T-helper 1 cell treated with Interleukin-12 subunit alpha and Interleukin-12 subunit beta and Interleukin-4 antibody, amounts not matched to agents 30 μg/mL and 1 μg/mL, for 36 hours (primary cell): ENCODE measurements around the gene LHFPL5.

Source experiments
- H3K27ac Mint-ChIP-seq: one replicate; pipeline ENCODE4 v1.8.0; 2021; ENCODE audit warnings: mild to moderate bottlenecking, mixed read lengths
- H3K27me3 Mint-ChIP-seq: one replicate; pipeline ENCODE4 v1.8.0; 2021; ENCODE audit warnings: low read depth, mixed read lengths
- H3K36me3 Mint-ChIP-seq: one replicate; pipeline ENCODE4 v1.8.0; 2021; ENCODE audit warnings: low read depth, mixed read lengths
- H3K4me1 Mint-ChIP-seq: one replicate; pipeline ENCODE4 v1.8.0; 2021; ENCODE audit warnings: low read depth, mixed read lengths
- H3K4me3 Mint-ChIP-seq: one replicate; pipeline ENCODE4 v1.8.0; 2021; ENCODE audit warnings: mild to moderate bottlenecking, moderate library complexity, mixed read lengths
- H3K9me3 Mint-ChIP-seq: one replicate; pipeline ENCODE4 v1.8.0; 2021; ENCODE audit warnings: mixed read lengths

LHFPL5 gene

GRCh38 chr6:35809809-35810208 lies 4.7 kb downstream of the LHFPL5 start:
- peaks cover under 1% of the 10 kb centered on the region for H3K4me1 Mint-ChIP-seq
- no peaks in the 10 kb centered on the region for H3K9me3 Mint-ChIP-seq
- H3K4me3 Mint-ChIP-seq: no peak overlapping the region
- no peak overlapping the region for H3K27ac Mint-ChIP-seq
- no peaks in the 10 kb centered on the region for H3K36me3 Mint-ChIP-seq
- peaks cover 4% of the 10 kb centered on the region for H3K27me3 Mint-ChIP-seq

- Mint-ChIP-seq H3K4me1 (no peaks in the 10 kb centered on the region), H3K9me3 (peaks cover 8% of the 10 kb centered on the region), H3K27me3 (peaks cover 4% of the 10 kb centered on the region), H3K36me3 (no peaks in the 10 kb centered on the region), H3K27ac (no peak overlapping the region), H3K4me3 (no peak overlapping the region)
Measured at GRCh38 chr6:35810971-35811698, 6.0 kb downstream of the LHFPL5 start.

- Mint-ChIP-seq H3K9me3 (peaks cover 8% of the 10 kb centered on the region), H3K27ac (no peak overlapping the region), H3K4me3 (no peak overlapping the region), H3K27me3 (peaks cover 4% of the 10 kb centered on the region), H3K4me1 (no peaks in the 10 kb centered on the region), H3K36me3 (no peaks in the 10 kb centered on the region)
Measured at GRCh38 chr6:35811699-35811995, 6.5 kb downstream of the LHFPL5 start.

- Mint-ChIP-seq H3K4me1 (no peaks in the 10 kb centered on the region), H3K4me3 (no peak overlapping the region), H3K27ac (no peak overlapping the region), H3K36me3 (no peaks in the 10 kb centered on the region), H3K9me3 (peaks cover 11% of the 10 kb centered on the region), H3K27me3 (no peaks in the 10 kb centered on the region)
Measured at GRCh38 chr6:35817515-35817914, 12.4 kb downstream of the LHFPL5 start.

- Mint-ChIP-seq H3K4me1 (no peaks in the 10 kb centered on the region), H3K27me3 (no peaks in the 10 kb centered on the region), H3K36me3 (no peaks in the 10 kb centered on the region), H3K27ac (no peak overlapping the region), H3K9me3 (no peaks in the 10 kb centered on the region), H3K4me3 (no peak overlapping the region)
Measured at GRCh38 chr6:35823601-35824000, 18.4 kb downstream of the LHFPL5 start.

- no peak overlapping the region for H3K27ac Mint-ChIP-seq
- H3K27me3 Mint-ChIP-seq: no peaks in the 10 kb centered on the region
- H3K36me3 Mint-ChIP-seq: no peaks in the 10 kb centered on the region
- H3K4me3 Mint-ChIP-seq: no peak overlapping the region
- H3K9me3 Mint-ChIP-seq: no peaks in the 10 kb centered on the region
- no peaks in the 10 kb centered on the region for H3K4me1 Mint-ChIP-seq
Measured at GRCh38 chr6:35824552-35825192, 19.5 kb downstream of the LHFPL5 start.

GRCh38 chr6:35829306-35829705 lies 24.2 kb downstream of the LHFPL5 start:
- peaks cover 10% of the 10 kb centered on the region for H3K36me3 Mint-ChIP-seq
- no peaks in the 10 kb centered on the region for H3K4me1 Mint-ChIP-seq
- H3K27ac Mint-ChIP-seq: no peak overlapping the region
- no peaks in the 10 kb centered on the region for H3K27me3 Mint-ChIP-seq
- no peak overlapping the region for H3K4me3 Mint-ChIP-seq
- no peaks in the 10 kb centered on the region for H3K9me3 Mint-ChIP-seq

GRCh38 chr6:35831257-35832007 lies 26.3 kb downstream of the LHFPL5 start:
- H3K4me3 Mint-ChIP-seq: no peak overlapping the region
- H3K36me3 Mint-ChIP-seq: peaks cover 19% of the 10 kb centered on the region

GRCh38 chr6:35833536-35833935 lies 28.4 kb downstream of the LHFPL5 start:
- Mint-ChIP-seq H3K27me3 (no peaks in the 10 kb centered on the region), H3K4me3 (no peak overlapping the region), H3K36me3 (peaks cover 27% of the 10 kb centered on the region), H3K4me1 (peaks cover 3% of the 10 kb centered on the region), H3K27ac (no peak overlapping the region), H3K9me3 (no peaks in the 10 kb centered on the region)

More at GRCh38 chr6:35831257-35832007, 26.3 kb downstream of the LHFPL5 start:
- Mint-ChIP-seq H3K27me3 (no peaks in the 10 kb centered on the region), H3K9me3 (no peaks in the 10 kb centered on the region), H3K4me1 (no peaks in the 10 kb centered on the region), H3K27ac (no peak overlapping the region)

GRCh38 chr6:35839019-35839418 lies 33.9 kb downstream of the LHFPL5 start:
- peaks cover 27% of the 10 kb centered on the region for H3K36me3 Mint-ChIP-seq
- no peaks in the 10 kb centered on the region for H3K9me3 Mint-ChIP-seq
- peaks cover 4% of the 10 kb centered on the region for H3K4me1 Mint-ChIP-seq
- no peak overlapping the region for H3K4me3 Mint-ChIP-seq
- H3K27ac Mint-ChIP-seq: no peak overlapping the region
- H3K27me3 Mint-ChIP-seq: no peaks in the 10 kb centered on the region

- Mint-ChIP-seq H3K27ac (no peak overlapping the region), H3K4me3 (no peak overlapping the region), H3K9me3 (no peaks in the 10 kb centered on the region), H3K36me3 (peaks cover 29% of the 10 kb centered on the region), H3K4me1 (peaks cover 4% of the 10 kb centered on the region), H3K27me3 (no peaks in the 10 kb centered on the region)
Measured at GRCh38 chr6:35842381-35842780, 37.2 kb downstream of the LHFPL5 start.

GRCh38 chr6:35844290-35844689 lies 39.1 kb downstream of the LHFPL5 start:
- H3K27ac Mint-ChIP-seq: no peak overlapping the region
- peaks cover 8% of the 10 kb centered on the region for H3K9me3 Mint-ChIP-seq
- H3K4me1 Mint-ChIP-seq: no peaks in the 10 kb centered on the region
- no peaks in the 10 kb centered on the region for H3K27me3 Mint-ChIP-seq
- peaks cover 33% of the 10 kb centered on the region for H3K36me3 Mint-ChIP-seq
- no peak overlapping the region for H3K4me3 Mint-ChIP-seq

- no peak overlapping the region for H3K27ac Mint-ChIP-seq
- no peaks in the 10 kb centered on the region for H3K27me3 Mint-ChIP-seq
- H3K36me3 Mint-ChIP-seq: peaks cover 56% of the 10 kb centered on the region
- H3K4me1 Mint-ChIP-seq: no peaks in the 10 kb centered on the region
- peaks cover 8% of the 10 kb centered on the region for H3K9me3 Mint-ChIP-seq
- H3K4me3 Mint-ChIP-seq: no peak overlapping the region
Measured at GRCh38 chr6:35850208-35850607, 45.1 kb downstream of the LHFPL5 start.

- Mint-ChIP-seq H3K9me3 (peaks cover 8% of the 10 kb centered on the region), H3K27me3 (no peaks in the 10 kb centered on the region), H3K4me3 (no peak overlapping the region), H3K36me3 (peaks cover 60% of the 10 kb centered on the region), H3K27ac (no peak overlapping the region), H3K4me1 (no peaks in the 10 kb centered on the region)
Measured at GRCh38 chr6:35852994-35853393, 47.8 kb downstream of the LHFPL5 start.

- Mint-ChIP-seq H3K27ac (no peak overlapping the region), H3K4me1 (no peaks in the 10 kb centered on the region), H3K36me3 (peaks cover 52% of the 10 kb centered on the region), H3K4me3 (no peak overlapping the region), H3K27me3 (no peaks in the 10 kb centered on the region), H3K9me3 (no peaks in the 10 kb centered on the region)
Measured at GRCh38 chr6:35856250-35856649, 51.1 kb downstream of the LHFPL5 start.
